ENCODE results near the gene NR5A1. TPM values are rescaled to one million over a fixed set of nuclear protein-coding genes. Genes with fewer than 3 reads are reported as not detected.

NR5A1 gene
- total and polyA plus RNA-seq, 10 of the 15 experiments (the other 5 are each of a cell fraction or from before 2014, with no cell fraction given): 0.06 to 0.24 (median 0.08) TPM; not detected in 5

GRCh38 chr9:124457887-124458431 is 49.2 kb downstream of the NR5A1 start:
- no peak for FAIRE-seq
- ChIA-PET POLR2A (no interaction called here), CTCF (no interaction called here), SMC1A (ENCODE audit: uncharacterized antibody, unreplicated experiment) (interaction anchor here (0.7 kb wide), 1 partner anchor 146 kb away, joined by 3 read pairs; no protein-coding TSS in a partner anchor), RAD21 (ENCODE audit: unreplicated experiment) (no interaction called here)
- H3K4me2 ChIP-seq (ENCODE audit: control insufficient read depth, insufficient read depth): no peak overlapping the region
- DNase-seq (ENCODE audit: low read depth, low spot score): no peak
- no peak for TF ChIP-seq YBX1 (IDR thresholded peaks at IDR 0.05)
- no peak for TF ChIP-seq TCF12 (IDR thresholded peaks at IDR 0.05; ENCODE audit: low read depth, low read length)
- no peak for TF ChIP-seq JUND (IDR thresholded peaks at IDR 0.05; ENCODE audit: low read depth, low read length)
- TF ChIP-seq E2F4 (IDR thresholded peaks at IDR 0.05; ENCODE audit: low read depth, low read length): no peak
- no peak for TF ChIP-seq TCF7 (IDR thresholded peaks at IDR 0.05; ENCODE audit: borderline replicate concordance)
- no peak for TF ChIP-seq USF1 (IDR thresholded peaks at IDR 0.05; ENCODE audit: borderline replicate concordance, extremely low read length, insufficient read depth, low read depth, low read length)
- no peak for TF ChIP-seq BCL3 (IDR thresholded peaks at IDR 0.05; ENCODE audit: borderline replicate concordance, insufficient read depth, low read depth, low read length, poor library complexity, severe bottlenecking)
- TF ChIP-seq NR2C2 (IDR thresholded peaks at IDR 0.05; ENCODE audit: borderline replicate concordance, control insufficient read depth, insufficient read length, low read depth): no peak
- H3K4me1 ChIP-seq (ENCODE audit: control insufficient read depth, insufficient read depth, low read length): no peaks in the 10 kb centered on the region
- in situ Hi-C loops (cut with MboI) (no loop called here), intact Hi-C loops (cut with micrococcal nuclease; ENCODE audit: unreplicated experiment) (no loop called here)
- no peak for ATAC-seq
- no peaks in the 10 kb centered on the region for H3K36me3 ChIP-seq (ENCODE audit: control insufficient read depth in 2 of 2, insufficient read depth in 2 of 2, low read length in 1 of 2)
- H3K27me3 ChIP-seq (replicated peaks in 1 of 2; ENCODE audit: control insufficient read depth in 2 of 2, insufficient read depth in 2 of 2, low read length in 1 of 2): no peaks in the 10 kb centered on the region; a peak in 1 of 4 replicates
- H3K4me3 ChIP-seq: no peak overlapping the region
- no peak overlapping the region for H2AFZ ChIP-seq (ENCODE audit: control insufficient read depth, low read depth, low read length)
- H3K27ac ChIP-seq (ENCODE audit: control insufficient read depth, insufficient read depth): no peak overlapping the region
- 34% methylated on average over 8 of the region's 8 CpGs for WGBS (ENCODE audit: insufficient coverage, insufficient replicate concordance, low lambda C conversion rate, missing lambda C conversion rate)
- no peaks in the 10 kb centered on the region for H3K79me2 ChIP-seq (ENCODE audit: control insufficient read depth, insufficient read depth, low read length)
- no peak overlapping the region for H3K9ac ChIP-seq (ENCODE audit: control insufficient read depth, insufficient read depth, low read length)
- no peaks in the 10 kb centered on the region for H3K9me3 ChIP-seq (replicated peaks; ENCODE audit: control insufficient read depth, insufficient read depth, low read length)
- no TSS peak for BruUV-seq (replicated peaks)
- no peaks in the 10 kb centered on the region for H4K20me1 ChIP-seq (ENCODE audit: control insufficient read depth, insufficient read depth)
